GM12878 (cell line): Measurements from ENCODE around the gene SEC11A. TPM values are rescaled to one million over a fixed set of nuclear protein-coding genes. Genes with fewer than 3 reads are reported as not detected.

ENCODE experiments used
- ATAC-seq: fragments of 200-7000 bp; cut with Tn5 transposase; 3 replicates; pipeline ENCODE4 v1.9.1; 2020; ENCODE audit warnings: mild to moderate bottlenecking, moderate library complexity
- BruUV-seq: library from RNA; stranded (reverse); fragments of 400-500 nt; replicated peaks from 2 replicates; lab custom pipeline; 2021; lab: Mats Ljungman, UMichigan
- CTCF ChIA-PET: fragments of 300-600 bp; sonication (Branson Sonifier 250); formaldehyde crosslinking; extraction: SDS; loops from one replicate; lab custom pipeline; 2021; ENCODE audit warnings: inconsistent platforms; lab: Yijun Ruan, JAX
- POLR2A ChIA-PET: fragments of 350-600 bp; formaldehyde crosslinking; extraction: SDS; loops from one replicate; lab custom pipeline; 2021; ENCODE audit warnings: inconsistent platforms; lab: Charles Lee
- RAD21 ChIA-PET: fragments of 300-600 bp; sonication (Branson Sonifier 250); formaldehyde crosslinking; loops from one replicate; lab custom pipeline; 2023; ENCODE audit warnings: antibody characterized with exemption; ENCODE audit not compliant: unreplicated experiment; lab: Charles Lee
- SMC1A ChIA-PET: fragments of 300-600 bp; sonication (Branson Sonifier 250); formaldehyde crosslinking; loops from one replicate; lab custom pipeline; 2023; ENCODE audit not compliant: unreplicated experiment, uncharacterized antibody; lab: Charles Lee
- DNase-seq: peaks from one replicate; pipeline ENCODE4 v3.0.0-alpha.2; 2011; ENCODE audit warnings: low read depth, low spot score
- FAIRE-seq: peaks from 3 replicates; lab custom pipeline; 2011; peaks lifted over from hg19 to GRCh38; lab: Jason Lieb, UNC
- H2AFZ ChIP-seq: 2 replicates; pipeline ENCODE4 v1.6.0; 2011; ENCODE audit warnings: low read depth, low read length, control low read depth; ENCODE audit not compliant: control insufficient read depth
- H3K27ac ChIP-seq: 2 replicates; pipeline ENCODE4 v1.5.1; 2011; ENCODE audit warnings: control low read depth; ENCODE audit not compliant: control insufficient read depth, insufficient read depth
- H3K27me3 ChIP-seq, 2 experiments: replicated peaks in 1 of 2; 2 replicates each; pipeline versions ENCODE4 v1.6.0 to v1.6.1; 2011; ENCODE audit warnings: low read length in 1 of 2; ENCODE audit not compliant: control insufficient read depth in 2 of 2, insufficient read depth in 2 of 2
- H3K36me3 ChIP-seq, 2 experiments: 2 replicates each; pipeline ENCODE4 v1.5.1; 2011; ENCODE audit warnings: low read length in 1 of 2; ENCODE audit not compliant: control insufficient read depth in 2 of 2, insufficient read depth in 2 of 2
- H3K4me1 ChIP-seq: 2 replicates; pipeline ENCODE4 v1.6.1; 2011; ENCODE audit warnings: mild to moderate bottlenecking, low read length, moderate library complexity, mixed read lengths; ENCODE audit not compliant: control insufficient read depth, insufficient read depth
- H3K4me2 ChIP-seq: 2 replicates; pipeline ENCODE4 v1.6.0; 2011; ENCODE audit warnings: control low read depth; ENCODE audit not compliant: control insufficient read depth, insufficient read depth
- H3K4me3 ChIP-seq: fragments of 200-600 bp; sonication (generic); 2 replicates; pipeline ENCODE4 v1.5.1; 2016
- H3K79me2 ChIP-seq: 2 replicates; pipeline ENCODE4 v1.6.0; 2011; ENCODE audit warnings: low read length; ENCODE audit not compliant: control insufficient read depth, insufficient read depth
- H3K9ac ChIP-seq: 2 replicates; pipeline ENCODE4 v1.8.0; 2011; ENCODE audit warnings: low read length, control low read depth, mixed read lengths; ENCODE audit not compliant: control insufficient read depth, insufficient read depth
- H3K9me3 ChIP-seq: replicated peaks from 3 replicates; pipeline ENCODE4 v1.5.1; 2011; ENCODE audit warnings: mild to moderate bottlenecking, low read length; ENCODE audit not compliant: control insufficient read depth, insufficient read depth
- H4K20me1 ChIP-seq: 2 replicates; pipeline ENCODE4 v1.6.0; 2011; ENCODE audit not compliant: control insufficient read depth, insufficient read depth
- BCL11A ChIP-seq: IDR thresholded peaks from 2 replicates; pipeline ENCODE4 v1.6.1; 2011; ENCODE audit warnings: low read depth, low read length
- BRCA1 ChIP-seq: IDR thresholded peaks from 2 replicates; pipeline ENCODE4 v1.6.1; 2011; ENCODE audit warnings: low read depth, low read length, improper control_type of control experiment
- CBX5 ChIP-seq: sonication (generic); IDR thresholded peaks from 2 replicates; pipeline ENCODE4 v1.6.1; 2016; ENCODE audit warnings: low read depth, moderate library complexity, mild to moderate bottlenecking, inconsistent platforms
- CHD2 ChIP-seq: IDR thresholded peaks from 2 replicates; pipeline ENCODE4 v1.6.1; 2011; ENCODE audit warnings: low read depth, low read length, improper control_type of control experiment, borderline replicate concordance
- SRF ChIP-seq, 2 experiments: IDR thresholded peaks; 2 replicates each; pipeline ENCODE4 v1.6.1; 2011; ENCODE audit warnings: low read depth in 2 of 2, low read length in 2 of 2, mild to moderate bottlenecking in 1 of 2, moderate library complexity in 1 of 2
- SUPT20H ChIP-seq: IDR thresholded peaks from 2 replicates; pipeline ENCODE4 v1.6.1; 2011; ENCODE audit warnings: low read depth, mild to moderate bottlenecking, low read length, moderate library complexity, borderline replicate concordance; ENCODE audit not compliant: control insufficient read depth
- WGBS: methylation state at CpG from one replicate; pipeline ENCODE4 v1.1.6; 2016; ENCODE audit warnings: low lambda C conversion rate; ENCODE audit not compliant: insufficient replicate concordance, insufficient coverage; ENCODE audit errors: missing lambda C conversion rate; 5-methylcytosine and 5-hydroxymethylcytosine counted together
- in situ Hi-C: fragments of 300-500 bp; cut with MboI; formaldehyde crosslinking; loops from 9 replicates; pipeline ENCODE4 v1.14.3; 2018; ENCODE audit warnings: mixed read lengths
- intact Hi-C: fragments of 100-400 bp; cut with micrococcal nuclease; formaldehyde crosslinking; loops from one replicate; pipeline ENCODE4 v1.14.2; 2022; ENCODE audit not compliant: unreplicated experiment
- polyA plus RNA-seq, 11 experiments: library from polyadenylated mRNA; depleted of rRNA in 4 of 11; unstranded in 6 of 11; stranded (reverse) in 5 of 11; fragments of >200 nt; fragmentation: Nextera tagmentation in 4 of 11; fragmentation: Illumina TruSeq in 1 of 11; extraction: Ambion mirVana in 4 of 11; extraction: Trizol in 1 of 11; gene quantifications; 1 replicate in 1 of 11; 2 replicates in 10 of 11; pipeline versions ENCODE4 v1.2.1 to v1.2.3, GENCODE V29; 2011 to 2016; ENCODE audit warnings: inconsistent platforms in 2 of 11, missing spikeins in 2 of 11, low read depth in 1 of 11
- total RNA-seq, 4 experiments: library from RNA; depleted of rRNA in 3 of 4; stranded (reverse); fragments of >200 nt in 3 of 4; fragmentation: Illumina TruSeq in 1 of 4; extraction: Trizol in 1 of 4; gene quantifications; 2 replicates each; pipeline versions ENCODE4 v1.2.1 to v1.2.3, GENCODE V29; 2013 to 2021
- TF ChIP-seq, protein P1 (sequence below): IDR thresholded peaks from 2 replicates; pipeline ENCODE4 v1.6.1; 2012; ENCODE audit warnings: low read length, inconsistent platforms
- TF ChIP-seq, protein P2 (sequence below): fragments of 450-650 bp; IDR thresholded peaks from 2 replicates; pipeline ENCODE4 v1.6.1; 2017; ENCODE audit warnings: mild to moderate bottlenecking, moderate library complexity

SEC11A gene
- total and polyA plus RNA-seq, 10 of the 15 experiments (the other 5 are each of a cell fraction or from before 2014, with no cell fraction given): 99.2 to 159 (median 143) TPM

DNA sequence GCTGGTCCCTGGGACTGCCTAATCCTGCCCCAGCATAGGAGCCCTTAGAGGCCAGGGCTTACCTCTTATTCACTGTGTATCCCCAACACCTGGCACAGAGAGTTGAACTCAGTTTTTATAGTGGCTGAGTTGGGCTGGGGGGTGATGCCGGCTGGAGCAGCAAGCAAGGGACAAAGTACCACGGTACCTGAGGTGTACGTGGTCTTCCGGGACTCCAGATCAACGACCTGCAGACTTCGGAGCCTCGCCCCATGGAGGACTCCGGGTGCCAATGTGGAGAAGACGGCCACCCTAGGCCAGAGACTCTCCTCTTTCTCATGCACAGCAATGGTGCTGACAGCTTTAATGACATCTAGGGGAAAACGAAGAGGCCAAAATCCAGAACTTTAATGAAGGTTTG lies 69.9 kb downstream of the SEC11A start:
- H3K27me3 ChIP-seq: no peaks in the 10 kb centered on the region
- in situ Hi-C loops (no loop called here), intact Hi-C loops (no loop called here)
- FAIRE-seq: no peak
- peaks cover 13 to 30% of the 10 kb centered on the region in 2 experiments for H3K36me3 ChIP-seq
- H3K9me3 ChIP-seq: no peaks in the 10 kb centered on the region
- H2AFZ ChIP-seq: no peak overlapping the region
- no peak overlapping the region for H3K4me2 ChIP-seq
- no peak overlapping the region for H3K9ac ChIP-seq
- peaks cover 2% of the 10 kb centered on the region; the same call in 1 of the 2 replicates for H4K20me1 ChIP-seq
- H3K79me2 ChIP-seq: no peaks in the 10 kb centered on the region
- WGBS: 97% methylated on average over 10 of the region's 10 CpGs
- BruUV-seq: no TSS peak
- H3K4me3 ChIP-seq: no peak overlapping the region
- ChIA-PET SMC1A (no interaction called here), RAD21 (no interaction called here), CTCF (interaction anchor here (0.5 to 1.6 kb wide), 2 partner anchors 75 to 176 kb away, joined by 3 read pairs; no protein-coding TSS in a partner anchor), POLR2A (no interaction called here)
- no peak for ATAC-seq
- DNase-seq: no peak
- H3K4me1 ChIP-seq: no peaks in the 10 kb centered on the region
- TF ChIP-seq SRF (IDR thresholded peaks at IDR 0.05; ENCODE audit: low read depth in 2 of 2, low read length in 2 of 2): no peak
- no peak overlapping the region for H3K27ac ChIP-seq

DNA sequence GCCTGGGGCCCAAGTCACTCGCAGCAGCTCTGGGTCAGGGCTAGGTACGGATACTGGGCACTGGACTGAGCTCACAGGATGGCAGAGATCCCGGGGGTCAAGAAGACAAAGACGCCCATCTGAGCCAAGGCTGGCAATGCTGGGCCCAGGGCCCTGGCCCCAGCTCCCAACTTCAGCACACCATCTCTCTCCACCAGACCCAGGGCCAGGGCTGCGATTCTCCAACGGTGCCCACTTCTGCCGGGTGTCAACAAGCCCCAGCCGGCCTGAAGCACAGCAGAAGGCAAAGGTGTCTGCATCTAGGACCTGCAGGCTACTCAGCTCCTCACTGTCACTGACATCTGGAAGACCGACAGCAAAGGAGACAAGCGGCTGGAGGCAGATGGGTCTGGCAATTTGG lies 70.4 kb downstream of the SEC11A start:
- no TSS peak for BruUV-seq
- Histone ChIP-seq H2AFZ (no peak overlapping the region), H3K36me3 (peaks cover 13 to 30% of the 10 kb centered on the region in 2 experiments), H3K4me2 (no peak overlapping the region), H3K4me3 (no peak overlapping the region), H3K27me3 (no peaks in the 10 kb centered on the region), H3K9me3 (no peaks in the 10 kb centered on the region), H3K9ac (no peak overlapping the region), H3K4me1 (no peaks in the 10 kb centered on the region), H3K79me2 (no peaks in the 10 kb centered on the region), H4K20me1 (peaks cover 2% of the 10 kb centered on the region; the same call in 1 of the 2 replicates), H3K27ac (no peak overlapping the region)
- WGBS: 95% methylated on average over 10 of the region's 10 CpGs
- ChIA-PET POLR2A (interaction anchor here (0.6 kb wide), 2 partner anchors 23 to 174 kb away, joined by 3 read pairs; no protein-coding TSS in a partner anchor), RAD21 (no interaction called here), SMC1A (no interaction called here), CTCF (interaction anchor here (0.5 to 1.6 kb wide), 3 partner anchors 75 to 180 kb away, joined by 3 to 4 read pairs (median 3); no protein-coding TSS in a partner anchor)
- DNase-seq (no peak), ATAC-seq (no peak), FAIRE-seq (no peak)
- in situ Hi-C loops: no loop called here
- intact Hi-C loops: no loop called here
- TF ChIP-seq CHD2: no peak
- TF ChIP-seq BCL11A: no peak
- TF ChIP-seq SUPT20H: no peak
- TF ChIP-seq, protein P1, sequence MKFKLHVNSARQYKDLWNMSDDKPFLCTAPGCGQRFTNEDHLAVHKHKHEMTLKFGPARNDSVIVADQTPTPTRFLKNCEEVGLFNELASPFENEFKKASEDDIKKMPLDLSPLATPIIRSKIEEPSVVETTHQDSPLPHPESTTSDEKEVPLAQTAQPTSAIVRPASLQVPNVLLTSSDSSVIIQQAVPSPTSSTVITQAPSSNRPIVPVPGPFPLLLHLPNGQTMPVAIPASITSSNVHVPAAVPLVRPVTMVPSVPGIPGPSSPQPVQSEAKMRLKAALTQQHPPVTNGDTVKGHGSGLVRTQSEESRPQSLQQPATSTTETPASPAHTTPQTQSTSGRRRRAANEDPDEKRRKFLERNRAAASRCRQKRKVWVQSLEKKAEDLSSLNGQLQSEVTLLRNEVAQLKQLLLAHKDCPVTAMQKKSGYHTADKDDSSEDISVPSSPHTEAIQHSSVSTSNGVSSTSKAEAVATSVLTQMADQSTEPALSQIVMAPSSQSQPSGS: no peak
- no peak for TF ChIP-seq BRCA1
- TF ChIP-seq CBX5: no peak
- TF ChIP-seq, protein P2, sequence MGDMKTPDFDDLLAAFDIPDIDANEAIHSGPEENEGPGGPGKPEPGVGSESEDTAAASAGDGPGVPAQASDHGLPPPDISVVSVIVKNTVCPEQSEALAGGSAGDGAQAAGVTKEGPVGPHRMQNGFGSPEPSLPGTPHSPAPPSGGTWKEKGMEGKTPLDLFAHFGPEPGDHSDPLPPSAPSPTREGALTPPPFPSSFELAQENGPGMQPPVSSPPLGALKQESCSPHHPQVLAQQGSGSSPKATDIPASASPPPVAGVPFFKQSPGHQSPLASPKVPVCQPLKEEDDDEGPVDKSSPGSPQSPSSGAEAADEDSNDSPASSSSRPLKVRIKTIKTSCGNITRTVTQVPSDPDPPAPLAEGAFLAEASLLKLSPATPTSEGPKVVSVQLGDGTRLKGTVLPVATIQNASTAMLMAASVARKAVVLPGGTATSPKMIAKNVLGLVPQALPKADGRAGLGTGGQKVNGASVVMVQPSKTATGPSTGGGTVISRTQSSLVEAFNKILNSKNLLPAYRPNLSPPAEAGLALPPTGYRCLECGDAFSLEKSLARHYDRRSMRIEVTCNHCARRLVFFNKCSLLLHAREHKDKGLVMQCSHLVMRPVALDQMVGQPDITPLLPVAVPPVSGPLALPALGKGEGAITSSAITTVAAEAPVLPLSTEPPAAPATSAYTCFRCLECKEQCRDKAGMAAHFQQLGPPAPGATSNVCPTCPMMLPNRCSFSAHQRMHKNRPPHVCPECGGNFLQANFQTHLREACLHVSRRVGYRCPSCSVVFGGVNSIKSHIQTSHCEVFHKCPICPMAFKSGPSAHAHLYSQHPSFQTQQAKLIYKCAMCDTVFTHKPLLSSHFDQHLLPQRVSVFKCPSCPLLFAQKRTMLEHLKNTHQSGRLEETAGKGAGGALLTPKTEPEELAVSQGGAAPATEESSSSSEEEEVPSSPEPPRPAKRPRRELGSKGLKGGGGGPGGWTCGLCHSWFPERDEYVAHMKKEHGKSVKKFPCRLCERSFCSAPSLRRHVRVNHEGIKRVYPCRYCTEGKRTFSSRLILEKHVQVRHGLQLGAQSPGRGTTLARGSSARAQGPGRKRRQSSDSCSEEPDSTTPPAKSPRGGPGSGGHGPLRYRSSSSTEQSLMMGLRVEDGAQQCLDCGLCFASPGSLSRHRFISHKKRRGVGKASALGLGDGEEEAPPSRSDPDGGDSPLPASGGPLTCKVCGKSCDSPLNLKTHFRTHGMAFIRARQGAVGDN: no peak
